Right lobe of liver (tissue), 6 donors: ENCODE data around the gene EFNB2. TPM values are rescaled to one million over a fixed set of nuclear protein-coding genes. Genes with fewer than 3 reads are reported as not detected.

Experiments
- ATAC-seq, 4 donors: fragments of 200-7000 bp; cut with Tn5 transposase; one replicate each; pipeline ENCODE4 v1.9.1; 2020; ENCODE audit warnings: mild to moderate bottlenecking in 4 of 4, moderate library complexity in 4 of 4
- DNase-seq, 3 donors: peaks; one replicate each; pipeline ENCODE4 v3.0.0-alpha.2; 2020
- H3K27ac ChIP-seq, 3 donors: fragments of 200-600 bp; one replicate each; pipeline ENCODE4 v1.8.0; 2022
- H3K27me3 ChIP-seq, 2 donors: fragments of 200-600 bp; one replicate each; pipeline ENCODE4 v1.8.0; 2022
- H3K36me3 ChIP-seq, 4 donors: fragments of 200-600 bp; sonication (generic) in 1 of 4; one replicate each; pipeline versions ENCODE4 v1.5.1 to v1.8.0; 2017 to 2022; ENCODE audit warnings: control low read depth in 1 of 4
- H3K4me1 ChIP-seq, 4 donors: fragments of 200-600 bp; sonication (generic) in 1 of 4; one replicate each; pipeline versions ENCODE4 v1.5.1 to v1.8.0; 2017 to 2022; ENCODE audit warnings: control low read depth in 1 of 4
- H3K4me3 ChIP-seq, 3 donors: fragments of 200-600 bp; one replicate each; pipeline ENCODE4 v1.8.0; 2022
- H3K9me3 ChIP-seq, 4 donors: fragments of 200-600 bp; sonication (generic) in 1 of 4; one replicate each; pipeline versions ENCODE4 v1.5.1 to v1.8.0; 2017 to 2022; ENCODE audit warnings: control low read depth in 1 of 4
- POLR2A ChIP-seq: fragments of 450-650 bp; IDR thresholded peaks from one replicate; pipeline ENCODE4 v1.6.1; 2017; ENCODE audit warnings: antibody characterized with exemption, mild to moderate bottlenecking
- WGBS: methylation state at CpG from one replicate; pipeline ENCODE4 v1.1.6; 2018; ENCODE audit warnings: low coverage, low lambda C conversion rate; ENCODE audit not compliant: insufficient coverage; ENCODE audit errors: missing lambda C conversion rate; 5-methylcytosine and 5-hydroxymethylcytosine counted together
- intact Hi-C, 2 donors: fragments of 100-400 bp; cut with DNase I; formaldehyde crosslinking; loops; one replicate each; pipeline versions ENCODE4 v1.11.2 to v1.14.1; 2022
- long read RNA-seq: library from polyadenylated mRNA; unstranded; transcript quantifications from one replicate; pipeline ENCODE4 v2.0.0, GENCODE V29; 2019
- total RNA-seq, 6 experiments: library from RNA; depleted of rRNA in 2 of 6; stranded (reverse); fragments of >200 nt in 2 of 6; fragmentation: NEBNext Ultra II Directional in 3 of 6; extraction: Animal tissue kit (Norgen Biotek cat#: 25700) in 3 of 6; gene quantifications; one replicate each; pipeline versions ENCODE4 v1.1.0 to v1.2.4, GENCODE V29; 2016 to 2023
- TF ChIP-seq, protein P1 (sequence below), 4 donors: fragments of 200-600 bp in 3 of 4; fragments of 450-650 bp in 1 of 4; IDR thresholded peaks; one replicate each; pipeline versions ENCODE4 v1.5.1 to v1.8.0; 2016 to 2022; ENCODE audit warnings: antibody characterized with exemption in 4 of 4, mild to moderate bottlenecking in 2 of 4
- donor health status: DM: no; HTN: yes; CAD: no.
- donor health status: DM: no; HTN: no; CAD: no.
- donor health status: DM: no; HTN: no; CAD: no.
- donor health status: DM: no; HTN: yes; CAD: no.
- donor health status: DM: no; HTN: yes; CAD: no.

The EFNB2 gene, protein sequence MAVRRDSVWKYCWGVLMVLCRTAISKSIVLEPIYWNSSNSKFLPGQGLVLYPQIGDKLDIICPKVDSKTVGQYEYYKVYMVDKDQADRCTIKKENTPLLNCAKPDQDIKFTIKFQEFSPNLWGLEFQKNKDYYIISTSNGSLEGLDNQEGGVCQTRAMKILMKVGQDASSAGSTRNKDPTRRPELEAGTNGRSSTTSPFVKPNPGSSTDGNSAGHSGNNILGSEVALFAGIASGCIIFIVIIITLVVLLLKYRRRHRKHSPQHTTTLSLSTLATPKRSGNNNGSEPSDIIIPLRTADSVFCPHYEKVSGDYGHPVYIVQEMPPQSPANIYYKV
- total RNA-seq = 1 to 10 TPM; 2.3 to 9.8 (median 3.9) TPM
- long read RNA-seq, partial matches to known transcripts = 1 of 1 reads
- long read RNA-seq, other reads (novel, unspliced or antisense) = 0 of 1 reads

DNA sequence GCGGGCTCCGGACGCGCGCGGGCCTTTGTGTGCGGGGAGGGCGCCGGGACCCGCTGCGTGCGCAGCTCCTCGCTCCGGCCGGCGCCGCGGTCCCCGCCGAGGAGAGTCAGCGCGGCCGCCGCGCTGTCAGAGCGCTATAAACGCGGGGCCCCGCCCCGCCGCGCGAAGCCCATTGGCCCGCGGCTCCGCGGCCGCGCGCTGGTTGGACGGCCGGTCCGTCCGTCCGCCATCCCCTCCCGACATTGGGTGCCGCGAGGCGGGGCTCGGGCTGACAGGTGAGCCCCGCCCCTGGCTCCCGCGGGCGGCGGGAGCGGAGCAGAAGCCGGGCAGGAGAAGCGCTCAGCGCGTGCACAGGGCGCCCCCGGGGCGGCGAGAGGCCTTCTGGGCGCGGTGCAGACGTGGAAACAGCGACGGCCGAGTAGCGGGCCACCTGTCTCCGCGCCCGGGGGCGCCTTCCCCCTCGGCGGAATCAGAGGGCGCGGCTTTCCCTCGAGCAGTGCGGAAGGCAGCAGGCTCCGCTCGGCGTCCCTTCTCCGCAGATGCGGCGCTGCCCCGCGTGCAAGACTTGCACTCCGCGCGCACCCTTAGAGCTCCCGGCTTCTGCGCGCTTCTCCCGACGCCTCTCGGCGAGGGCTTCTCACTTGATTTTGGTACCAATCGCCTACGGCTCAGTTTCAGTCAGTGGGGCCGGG lies at the start of gene EFNB2:
EFNB2 (minus strand) TSS at position 111 of the 692 bp plus-strand sequence. CDS start 698 bp downstream, outside the sequence.
- H3K4me1 ChIP-seq = peaks cover 0 to 21% (median 4%) of the 10 kb centered on the region in 4 donors
- peak; percentile 94 to 95 (median 94) for DNase-seq
- peak within 1 kb of the TSS; percentile 9 to 74 (median 51) for H3K27ac ChIP-seq
- H3K36me3 ChIP-seq = no peaks in the 10 kb centered on the region
- TF ChIP-seq, protein P1, sequence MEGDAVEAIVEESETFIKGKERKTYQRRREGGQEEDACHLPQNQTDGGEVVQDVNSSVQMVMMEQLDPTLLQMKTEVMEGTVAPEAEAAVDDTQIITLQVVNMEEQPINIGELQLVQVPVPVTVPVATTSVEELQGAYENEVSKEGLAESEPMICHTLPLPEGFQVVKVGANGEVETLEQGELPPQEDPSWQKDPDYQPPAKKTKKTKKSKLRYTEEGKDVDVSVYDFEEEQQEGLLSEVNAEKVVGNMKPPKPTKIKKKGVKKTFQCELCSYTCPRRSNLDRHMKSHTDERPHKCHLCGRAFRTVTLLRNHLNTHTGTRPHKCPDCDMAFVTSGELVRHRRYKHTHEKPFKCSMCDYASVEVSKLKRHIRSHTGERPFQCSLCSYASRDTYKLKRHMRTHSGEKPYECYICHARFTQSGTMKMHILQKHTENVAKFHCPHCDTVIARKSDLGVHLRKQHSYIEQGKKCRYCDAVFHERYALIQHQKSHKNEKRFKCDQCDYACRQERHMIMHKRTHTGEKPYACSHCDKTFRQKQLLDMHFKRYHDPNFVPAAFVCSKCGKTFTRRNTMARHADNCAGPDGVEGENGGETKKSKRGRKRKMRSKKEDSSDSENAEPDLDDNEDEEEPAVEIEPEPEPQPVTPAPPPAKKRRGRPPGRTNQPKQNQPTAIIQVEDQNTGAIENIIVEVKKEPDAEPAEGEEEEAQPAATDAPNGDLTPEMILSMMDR (IDR thresholded peaks at IDR 0.05) = peak in 1 of 4 donors; percentile 11
- TF ChIP-seq POLR2A = peak; percentile 86
- H3K4me3 ChIP-seq = peak within 1 kb of the TSS; percentile 61 to 68 (median 61)
- peaks cover 0 to 8% of the 10 kb centered on the region in 2 donors for H3K27me3 ChIP-seq
- intact Hi-C loops = no loop called here
- no peaks in the 10 kb centered on the region for H3K9me3 ChIP-seq
- WGBS = 1% methylated on average over 21 of the region's 102 CpGs
- peak; percentile 85 to 95 (median 92) for ATAC-seq

DNA sequence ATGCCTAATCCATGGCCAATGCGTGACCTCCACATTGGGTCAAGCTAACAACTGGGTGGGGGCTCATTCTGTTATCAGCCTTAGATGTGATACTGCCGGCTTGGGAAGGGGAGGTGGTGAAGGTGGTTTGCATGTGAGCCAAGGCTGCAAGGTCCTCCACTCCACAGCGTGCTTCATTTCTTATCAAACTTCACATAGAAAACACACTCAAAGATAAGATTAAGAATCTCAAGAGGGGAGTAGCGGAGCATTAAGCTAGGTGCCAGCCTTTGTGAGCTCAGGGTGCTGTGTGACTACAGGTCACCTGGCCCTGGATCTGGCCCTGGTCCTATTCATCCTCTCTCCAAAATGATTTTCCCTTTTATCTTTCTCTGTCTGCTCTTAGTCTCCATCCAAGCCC lies 45.8 kb upstream of the EFNB2 start:
- H3K9me3 ChIP-seq = no peaks in the 10 kb centered on the region
- ATAC-seq (no peak), DNase-seq (no peak)
- intact Hi-C loops = no loop called here
- H3K4me1 ChIP-seq = no peaks in the 10 kb centered on the region
- no peak overlapping the region for H3K4me3 ChIP-seq
- WGBS = 34% methylated on average over 3 of the region's 4 CpGs
- H3K27me3 ChIP-seq = no peaks in the 10 kb centered on the region
- H3K36me3 ChIP-seq = no peaks in the 10 kb centered on the region
- no peak overlapping the region for H3K27ac ChIP-seq
- TF ChIP-seq, protein P1 (IDR thresholded peaks at IDR 0.05) = no peak
- no peak for TF ChIP-seq POLR2A

DNA sequence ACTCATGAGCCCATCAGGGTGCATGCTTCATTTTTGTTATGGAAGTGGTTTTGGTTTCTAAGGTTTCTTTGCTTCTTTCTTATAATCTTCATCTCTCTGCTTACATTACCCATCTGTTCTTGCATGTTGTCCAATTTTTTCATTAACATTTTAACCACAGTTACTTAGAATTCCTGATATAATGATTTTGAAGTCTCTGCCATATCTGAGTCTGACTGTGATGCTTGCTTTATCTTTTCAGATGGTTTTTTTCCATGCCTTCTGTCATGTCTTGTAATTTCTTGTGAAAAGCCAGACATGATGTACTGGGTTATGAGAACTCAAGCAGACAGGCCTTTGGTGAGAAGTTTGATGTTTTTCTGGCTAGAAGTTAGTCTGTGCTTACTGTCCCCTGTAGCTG lies 40.4 kb upstream of the EFNB2 start:
- Histone ChIP-seq H3K36me3 (no peaks in the 10 kb centered on the region), H3K27ac (no peak overlapping the region), H3K4me3 (no peak overlapping the region), H3K9me3 (no peaks in the 10 kb centered on the region), H3K27me3 (no peaks in the 10 kb centered on the region), H3K4me1 (no peaks in the 10 kb centered on the region)
- TF ChIP-seq, protein P1 (IDR thresholded peaks at IDR 0.05) = no peak
- no peak for TF ChIP-seq POLR2A
- DNase-seq (no peak), ATAC-seq (no peak)
- intact Hi-C loops = no loop called here

DNA sequence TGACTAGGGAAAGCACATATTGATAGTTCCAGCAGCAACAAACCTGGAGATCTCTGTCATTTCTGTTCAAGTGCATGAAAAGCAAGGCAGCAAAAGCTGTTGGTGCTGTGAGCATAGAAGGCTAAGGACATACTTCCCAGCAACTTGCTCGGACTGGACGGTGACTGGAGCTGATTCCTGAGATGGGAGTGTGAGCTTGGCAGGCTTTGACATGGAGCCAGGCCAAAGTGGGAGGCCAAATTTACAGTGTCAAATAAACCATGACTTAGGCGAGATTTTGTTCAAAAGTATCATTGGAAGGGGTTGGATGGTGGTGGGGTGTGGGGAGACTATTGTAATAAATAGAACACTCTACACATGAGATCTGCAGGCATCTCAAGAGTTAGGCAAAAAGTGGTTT lies 38.4 kb upstream of the EFNB2 start:
- WGBS = 78% methylated on average over 3 of the region's 3 CpGs
- Histone ChIP-seq H3K4me1 (no peaks in the 10 kb centered on the region), H3K9me3 (no peaks in the 10 kb centered on the region), H3K36me3 (no peaks in the 10 kb centered on the region), H3K4me3 (no peak overlapping the region), H3K27me3 (no peaks in the 10 kb centered on the region), H3K27ac (no peak overlapping the region)
- intact Hi-C loops = no loop called here
- ATAC-seq = no peak
- no peak for DNase-seq
- TF ChIP-seq POLR2A = no peak
- TF ChIP-seq, protein P1 (IDR thresholded peaks at IDR 0.05) = no peak
